Smooth muscle cell (in vitro differentiated cells): ENCODE results near the gene PPIL4. TPM values are rescaled to one million over a fixed set of nuclear protein-coding genes. Genes with fewer than 3 reads are reported as not detected.

ENCODE experiments used
- DNase-seq: peaks from one replicate; lab custom pipeline; 2025; ENCODE audit not compliant: unreplicated experiment; lab: John Stamatoyannopoulos, UW
- H2AFZ ChIP-seq: fragments of 200-600 bp; sonication (generic); 2 replicates; pipeline ENCODE4 v1.6.0; 2016; ENCODE audit warnings: antibody characterized with exemption, low read depth, mild to moderate bottlenecking
- H3F3A ChIP-seq: fragments of 200-600 bp; sonication (generic); 2 replicates; pipeline ENCODE4 v1.6.0; 2017; ENCODE audit warnings: antibody characterized with exemption, low read depth
- H3K27ac ChIP-seq: fragments of 200-600 bp; sonication (generic); 2 replicates; pipeline ENCODE4 v1.5.1; 2016; ENCODE audit warnings: low read depth, mild to moderate bottlenecking
- H3K27me3 ChIP-seq: fragments of 200-600 bp; sonication (generic); 2 replicates; pipeline ENCODE4 v1.6.1; 2016; ENCODE audit warnings: low read depth, mild to moderate bottlenecking
- H3K36me3 ChIP-seq: fragments of 200-600 bp; sonication (generic); 2 replicates; pipeline ENCODE4 v1.5.1; 2016; ENCODE audit warnings: low read depth
- H3K4me1 ChIP-seq: fragments of 200-600 bp; sonication (generic); 2 replicates; pipeline ENCODE4 v1.5.1; 2016; ENCODE audit warnings: low read depth
- H3K4me2 ChIP-seq: fragments of 200-600 bp; sonication (generic); 2 replicates; pipeline ENCODE4 v1.6.0; 2016; ENCODE audit warnings: mild to moderate bottlenecking
- H3K4me3 ChIP-seq: fragments of 200-600 bp; sonication (generic); 2 replicates; pipeline ENCODE4 v1.5.1; 2016; ENCODE audit warnings: mild to moderate bottlenecking
- H3K79me2 ChIP-seq: fragments of 200-600 bp; sonication (generic); 2 replicates; pipeline ENCODE4 v1.6.0; 2016; ENCODE audit warnings: low read depth, mild to moderate bottlenecking
- H3K9ac ChIP-seq: fragments of 200-600 bp; sonication (generic); 2 replicates; pipeline ENCODE4 v1.6.0; 2016; ENCODE audit warnings: low read depth
- H3K9me3 ChIP-seq: fragments of 200-600 bp; sonication (generic); replicated peaks from 2 replicates; pipeline ENCODE4 v1.5.1; 2016; ENCODE audit warnings: low read depth
- H4K20me1 ChIP-seq: fragments of 200-600 bp; sonication (generic); 2 replicates; pipeline ENCODE4 v1.6.0; 2016; ENCODE audit warnings: low read depth
- CTCF ChIP-seq: fragments of 200-600 bp; sonication (generic); IDR thresholded peaks from 2 replicates; pipeline ENCODE4 v1.5.1; 2017; ENCODE audit warnings: borderline replicate concordance, mild to moderate bottlenecking, antibody characterized with exemption; ENCODE audit not compliant: insufficient read depth, poor library complexity, severe bottlenecking
- WGBS: methylation state at CpG from one replicate; pipeline ENCODE4 v1.1.7; 2016; ENCODE audit warnings: low lambda C conversion rate; 5-methylcytosine and 5-hydroxymethylcytosine counted together
- polyA plus RNA-seq: library from polyadenylated mRNA; unstranded; fragments of >200 nt; fragmentation: Nextera tagmentation; extraction: Ambion mirVana; gene quantifications from 2 replicates; pipeline ENCODE4 v1.2.1, GENCODE V29; 2016
- total RNA-seq: library from RNA; depleted of rRNA; stranded (reverse); fragments of >200 nt; gene quantifications from 2 replicates; pipeline ENCODE4 v1.2.3, GENCODE V29; 2014

Gene PPIL4
- total and polyA plus RNA-seq, 2 experiments from 2014 or later = 30.8 to 64.8 TPM

GRCh38 chr6:149482545-149483333 is 63.1 kb downstream of the PPIL4 start:
- WGBS = 87% methylated on average over 14 of the region's 14 CpGs
- H3K27me3 ChIP-seq = no peaks in the 10 kb centered on the region
- H3K9me3 ChIP-seq = no peaks in the 10 kb centered on the region
- H3K4me2 ChIP-seq = no peak overlapping the region
- no peaks in the 10 kb centered on the region for H3K4me1 ChIP-seq
- H4K20me1 ChIP-seq = no peaks in the 10 kb centered on the region
- H2AFZ ChIP-seq = no peak overlapping the region
- TF ChIP-seq CTCF = no peak
- H3F3A ChIP-seq = no peaks in the 10 kb centered on the region
- no peak overlapping the region for H3K4me3 ChIP-seq
- no peaks in the 10 kb centered on the region for H3K36me3 ChIP-seq
- no peak overlapping the region for H3K9ac ChIP-seq
- no peak overlapping the region for H3K27ac ChIP-seq
- no peaks in the 10 kb centered on the region for H3K79me2 ChIP-seq
- DNase-seq = no peak

- Histone ChIP-seq H4K20me1 (no peaks in the 10 kb centered on the region), H3K27ac (no peak overlapping the region), H3K4me3 (no peak overlapping the region), H3K36me3 (no peaks in the 10 kb centered on the region), H3K4me1 (no peaks in the 10 kb centered on the region), H3K79me2 (no peaks in the 10 kb centered on the region), H3K9ac (no peak overlapping the region), H3K27me3 (no peaks in the 10 kb centered on the region), H3K4me2 (no peak overlapping the region), H3K9me3 (no peaks in the 10 kb centered on the region), H3F3A (no peaks in the 10 kb centered on the region), H2AFZ (no peak overlapping the region)
- TF ChIP-seq CTCF = no peak
- DNase-seq = no peak
- WGBS = 87% methylated on average over 18 of the region's 18 CpGs
These were observed 65.2 kb downstream of the PPIL4 start for GRCh38 chr6:149480502-149481280.

- no peak for DNase-seq
- TF ChIP-seq CTCF = no peak
- Histone ChIP-seq H3K27ac (no peak overlapping the region), H3K4me3 (no peak overlapping the region), H2AFZ (no peak overlapping the region), H3K4me2 (no peak overlapping the region), H3K79me2 (no peaks in the 10 kb centered on the region), H3K27me3 (no peaks in the 10 kb centered on the region), H3K9me3 (no peaks in the 10 kb centered on the region), H4K20me1 (no peaks in the 10 kb centered on the region), H3K4me1 (no peaks in the 10 kb centered on the region), H3K36me3 (no peaks in the 10 kb centered on the region), H3F3A (no peaks in the 10 kb centered on the region), H3K9ac (no peak overlapping the region)
- WGBS = 91% methylated on average over 5 of the region's 5 CpGs
These were observed 67.1 kb downstream of the PPIL4 start for GRCh38 chr6:149478631-149479314.
